IPS-NIHi7 (cell line): ENCODE data around the gene BRIX1.
A peak's percentile ranks its signal among the peaks of the same experiment; 100 is the strongest.
"Not testable (repeated sequence)": the region's sequence is repeated elsewhere in the genome, so short reads cannot be mapped to it uniquely, and the experiment has no call there.

ENCODE experiments used
- DNase-seq: peaks from one replicate; pipeline ENCODE4 v3.0.0; 2012; ENCODE audit warnings: mixed read lengths; ENCODE audit errors: extremely low spot score

The BRIX1 gene

DNA sequence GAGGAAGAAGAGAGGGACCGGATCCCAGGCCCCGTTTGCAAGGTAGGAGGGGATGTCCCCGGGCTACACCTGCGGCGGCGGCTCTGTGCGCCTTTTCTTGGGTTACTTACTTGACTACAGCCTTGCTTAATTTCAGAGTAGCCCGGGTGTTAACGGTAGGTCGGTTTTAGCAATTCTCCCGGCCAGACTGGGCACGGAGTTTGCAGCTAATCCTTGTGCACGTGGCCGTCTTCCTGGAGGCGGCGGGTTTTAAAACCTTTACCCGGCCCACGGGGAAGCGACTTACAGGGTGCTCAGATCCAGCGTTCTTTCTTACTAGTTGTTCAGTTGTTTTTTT, 313 bp downstream of the BRIX1 start:
- DNase-seq: no peak

DNA sequence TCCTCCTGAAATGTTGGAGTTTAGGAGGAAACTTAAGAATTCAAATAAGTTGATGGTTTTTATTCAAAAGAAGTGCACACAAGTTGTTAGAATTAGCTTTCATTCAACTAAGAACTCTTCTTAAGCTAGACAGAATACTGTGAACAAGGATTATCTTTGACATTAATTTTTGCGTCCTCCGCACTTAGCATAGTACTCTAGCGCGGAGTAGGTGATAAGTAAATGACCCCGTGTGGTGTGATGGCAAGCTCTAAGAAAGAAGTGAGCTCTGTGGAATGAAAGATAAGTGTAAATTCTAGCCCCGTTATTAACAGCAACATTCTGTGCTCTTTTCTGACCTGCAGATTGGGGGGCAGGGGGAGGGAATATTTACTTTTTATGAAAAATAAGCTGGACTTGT, 1.0 kb downstream of the BRIX1 start:
- DNase-seq: no peak

DNA sequence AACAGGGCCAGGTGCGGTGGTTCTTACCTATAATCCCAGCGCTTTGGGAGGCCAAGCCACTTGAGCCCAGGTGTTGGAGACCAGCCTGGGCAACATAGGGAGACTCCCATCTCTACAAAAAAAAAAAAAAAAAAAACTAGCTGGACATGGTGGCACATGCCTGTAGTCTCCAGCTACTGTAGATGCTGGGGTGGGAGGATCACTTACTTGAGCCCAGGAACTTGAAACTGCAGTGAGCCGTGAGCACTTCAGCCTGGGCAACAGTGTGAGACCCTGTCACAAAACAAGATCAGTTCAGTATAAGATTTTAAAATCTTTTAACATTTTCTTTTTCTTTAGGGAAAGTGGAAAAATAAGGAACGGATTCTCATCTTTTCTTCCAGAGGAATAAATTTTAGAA, 2.5 kb downstream of the BRIX1 start:
- no peak for DNase-seq

DNA sequence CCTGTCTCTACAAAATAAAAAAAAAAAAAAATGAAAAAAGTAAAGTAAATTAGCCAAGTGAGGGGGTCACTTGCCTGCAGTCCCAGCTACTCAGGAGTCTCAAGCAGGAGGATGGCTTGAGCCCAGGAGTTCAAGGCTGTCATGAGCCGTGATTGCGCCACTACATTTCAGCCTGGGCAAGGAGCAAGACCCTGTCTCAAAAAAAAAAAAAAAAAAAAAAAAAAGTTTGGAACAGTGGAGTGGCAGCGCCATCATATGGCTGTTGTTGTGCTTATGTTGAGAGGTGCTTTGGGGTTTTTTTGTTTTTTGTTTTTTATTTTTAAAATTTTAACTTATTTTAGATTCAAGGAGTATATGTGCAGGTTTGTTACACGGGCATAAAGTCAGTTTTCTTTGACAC, 3.6 kb downstream of the BRIX1 start:
- no peak for DNase-seq

DNA sequence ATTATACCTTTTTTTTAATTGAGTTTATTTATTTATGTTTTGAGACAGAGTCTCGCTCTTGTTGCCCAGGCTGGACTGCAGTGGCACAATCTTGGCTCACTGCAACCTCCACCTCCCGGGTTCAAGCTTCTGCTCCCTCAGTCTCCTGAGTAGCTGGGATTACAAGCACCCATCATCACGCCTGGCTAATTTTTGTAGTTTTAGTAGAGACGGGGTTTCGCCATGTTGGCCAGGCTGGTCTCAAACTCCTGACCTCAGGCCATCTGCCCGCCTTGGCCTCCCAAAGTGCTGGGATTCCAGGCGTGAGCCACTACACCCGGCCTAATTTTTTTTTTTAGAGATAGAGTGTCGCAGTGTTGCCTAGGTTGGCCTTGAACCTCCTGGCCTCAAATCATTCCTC, 7.7 kb downstream of the BRIX1 start:
- not testable (repeated sequence) for DNase-seq

DNA sequence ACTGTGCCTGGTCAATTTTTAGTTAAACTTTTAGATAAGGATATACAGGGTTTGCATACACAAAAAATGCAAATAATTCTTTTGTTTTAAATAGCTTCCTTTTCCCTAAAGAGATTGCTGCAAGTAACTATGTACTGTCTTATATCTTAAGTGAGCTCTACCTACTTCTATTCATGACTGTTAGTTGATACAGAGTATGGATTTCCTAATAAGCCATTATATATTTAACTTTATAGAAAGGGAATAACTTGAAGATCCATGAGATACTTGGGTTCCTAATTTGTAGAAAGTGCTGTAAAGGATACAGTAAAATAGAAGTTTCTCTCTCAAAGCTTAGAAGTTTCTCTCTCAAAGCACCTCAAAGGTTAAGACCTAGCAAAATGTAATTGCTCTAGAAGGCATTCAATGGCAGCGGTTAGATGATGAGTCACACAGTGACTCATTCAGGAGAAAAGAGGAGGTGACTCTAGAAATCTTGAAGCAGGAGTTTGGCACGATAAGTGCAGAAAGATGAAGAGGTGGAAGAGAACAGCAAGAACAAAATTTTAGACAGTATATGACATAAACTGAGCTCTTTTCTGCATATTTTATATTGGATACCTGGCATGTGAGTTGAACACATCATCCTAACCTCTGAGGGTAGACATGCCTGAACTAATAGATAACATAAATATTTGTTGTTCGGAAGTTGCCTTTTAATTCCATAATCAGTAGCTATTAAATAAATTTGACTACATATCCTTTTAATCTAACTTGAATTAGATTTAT, 8.4 kb downstream of the BRIX1 start:
- no peak for DNase-seq

DNA sequence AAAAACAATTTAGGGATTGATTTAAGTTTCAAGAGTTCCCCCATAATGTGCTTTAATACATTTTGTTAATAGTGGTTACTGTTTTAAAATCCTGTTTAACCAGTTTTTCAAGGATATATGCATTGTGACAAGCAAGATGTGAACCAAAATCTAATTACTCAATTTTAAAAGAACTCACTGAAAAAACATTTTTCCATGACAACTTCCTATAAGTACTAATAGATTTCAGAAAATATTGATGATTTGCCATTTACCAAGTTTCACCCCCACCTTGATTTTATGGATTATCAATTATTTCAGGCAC, 8.9 kb downstream of the BRIX1 start:
- DNase-seq: no peak

DNA sequence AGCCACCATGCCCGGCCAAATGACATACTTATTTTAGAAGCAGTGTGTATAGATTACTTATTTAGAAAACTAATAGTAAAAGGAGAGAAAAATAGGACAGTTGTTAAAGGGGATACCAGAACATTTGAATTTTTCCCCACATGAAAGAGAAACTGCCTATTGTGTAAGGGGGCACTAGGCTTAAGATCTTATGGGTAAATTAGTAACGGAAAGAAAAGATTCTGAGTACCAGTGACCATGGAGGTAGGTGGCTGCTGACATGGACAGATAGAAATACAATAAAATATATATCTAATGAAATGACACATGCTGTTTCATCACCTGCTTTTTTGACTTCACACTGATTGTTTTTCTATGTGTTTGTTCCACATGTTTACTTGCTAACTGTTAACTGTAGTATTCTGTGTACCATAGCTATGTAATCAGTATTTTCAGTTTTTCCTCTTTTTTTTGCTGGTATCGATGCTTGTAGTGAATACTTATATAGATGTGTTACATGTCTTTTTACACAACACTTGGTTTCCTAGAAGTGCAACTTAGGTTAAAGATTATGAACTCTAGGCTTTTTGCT, 10.9 kb downstream of the BRIX1 start:
- DNase-seq: no peak

DNA sequence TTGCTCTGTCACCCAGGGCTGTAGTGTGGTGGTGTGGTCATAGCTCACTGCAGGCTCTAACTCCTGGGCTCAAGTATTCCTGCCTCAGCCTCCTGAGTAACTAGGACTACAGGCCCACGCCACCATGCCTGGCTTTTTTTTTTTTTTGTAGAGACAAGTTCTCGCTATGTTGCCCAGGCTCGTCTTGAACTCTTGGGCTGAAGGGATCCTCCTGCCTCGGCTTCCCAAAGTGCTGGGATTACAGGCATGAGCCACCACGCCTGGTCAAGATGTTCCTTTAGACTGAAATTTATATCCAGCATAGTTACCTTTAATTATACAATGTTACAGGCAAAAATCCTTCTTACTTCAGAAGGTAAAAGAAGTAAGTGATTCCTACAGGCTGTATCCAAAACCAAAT, 12.3 kb downstream of the BRIX1 start:
- no peak for DNase-seq

DNA sequence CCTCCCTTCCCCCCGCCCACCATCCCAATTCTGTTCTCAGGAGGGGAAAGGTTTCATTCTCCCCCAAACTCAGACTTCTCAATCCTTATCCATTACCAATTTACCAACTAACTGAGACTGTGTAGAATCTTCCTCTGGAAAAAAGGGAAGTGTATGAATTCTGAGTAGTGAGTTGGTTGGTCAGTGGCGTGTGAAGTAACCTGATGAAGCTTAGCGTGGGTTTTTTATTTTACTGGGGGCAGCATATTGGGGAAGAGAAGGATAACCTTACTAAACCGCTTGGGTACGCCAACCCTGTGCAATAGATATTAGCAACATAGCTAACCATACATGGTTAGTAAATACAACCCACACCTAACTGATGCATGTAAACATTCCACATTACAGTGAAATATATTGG, 12.8 kb downstream of the BRIX1 start:
- DNase-seq: no peak

DNA sequence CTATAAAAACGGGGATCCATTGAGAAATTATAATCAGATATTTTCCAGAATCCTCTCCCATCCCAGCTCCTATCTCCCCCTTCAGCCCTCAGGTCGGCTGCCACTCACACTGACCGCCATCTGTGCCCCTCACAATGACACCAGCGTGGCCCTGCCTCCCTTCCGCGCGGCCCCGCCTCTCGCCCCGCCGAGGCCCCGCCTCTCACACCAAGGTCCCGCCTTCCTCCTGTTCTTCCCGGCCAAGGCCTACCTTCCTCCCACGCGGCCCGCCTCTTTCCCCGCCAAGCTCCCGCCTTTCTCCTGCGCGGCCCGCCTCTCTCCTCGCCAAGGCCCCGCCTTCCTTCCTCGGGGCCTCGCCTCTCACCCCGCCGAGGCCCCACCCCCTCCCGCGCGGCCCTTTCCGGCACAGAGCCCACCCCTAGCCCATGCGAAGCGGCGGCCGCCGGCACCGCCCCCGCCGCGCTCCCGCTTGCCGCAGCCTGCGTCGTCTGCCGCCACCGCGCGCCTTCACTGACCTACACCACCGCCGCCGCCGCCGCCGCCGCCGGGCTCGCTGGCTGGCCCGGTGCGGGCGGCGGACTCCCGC, 13.7 kb downstream of the BRIX1 start, which contains the start of gene DNAJC21:
Gene DNAJC21, plus strand, starts transcription at position 426 of the 586 bp plus-strand sequence. CDS start 261 bp downstream, outside the sequence.
- DNase-seq: peak; percentile 98

DNA sequence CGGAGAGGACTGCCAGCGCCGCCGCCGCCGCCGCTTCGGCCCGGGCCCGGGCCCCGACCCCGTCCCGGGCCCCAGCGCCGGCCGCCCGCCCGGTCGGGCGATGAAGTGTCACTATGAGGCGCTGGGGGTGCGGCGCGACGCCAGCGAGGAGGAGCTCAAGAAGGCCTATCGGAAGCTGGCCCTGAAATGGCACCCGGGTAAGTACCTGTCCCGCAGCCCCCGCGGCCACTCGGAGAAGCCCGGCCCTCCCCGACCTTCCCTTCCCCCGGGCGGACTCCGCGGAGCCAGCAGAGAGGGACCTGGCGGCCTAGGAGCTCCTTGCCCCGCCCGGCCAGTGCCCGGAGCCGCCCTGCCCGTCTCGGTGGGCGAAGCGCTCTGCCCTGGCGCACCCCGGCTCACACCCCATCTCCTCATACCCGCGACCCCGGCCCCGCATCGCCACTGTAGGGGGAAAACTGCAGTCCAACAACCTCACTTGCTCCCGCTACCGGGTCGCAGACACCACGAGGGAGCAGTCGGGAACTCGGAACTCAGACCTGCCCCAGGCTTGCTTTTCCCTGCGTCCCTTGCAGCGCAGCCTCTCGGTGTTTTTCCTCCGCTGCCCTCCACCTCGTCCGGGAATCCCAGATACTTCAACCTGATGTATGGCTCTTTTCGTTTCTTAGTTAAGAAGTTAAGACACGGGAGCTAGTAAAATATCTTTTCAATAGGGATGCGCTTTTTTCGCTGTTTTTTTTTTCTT, 14.4 kb downstream of the BRIX1 start:
- DNase-seq: peak; percentile 70

DNA sequence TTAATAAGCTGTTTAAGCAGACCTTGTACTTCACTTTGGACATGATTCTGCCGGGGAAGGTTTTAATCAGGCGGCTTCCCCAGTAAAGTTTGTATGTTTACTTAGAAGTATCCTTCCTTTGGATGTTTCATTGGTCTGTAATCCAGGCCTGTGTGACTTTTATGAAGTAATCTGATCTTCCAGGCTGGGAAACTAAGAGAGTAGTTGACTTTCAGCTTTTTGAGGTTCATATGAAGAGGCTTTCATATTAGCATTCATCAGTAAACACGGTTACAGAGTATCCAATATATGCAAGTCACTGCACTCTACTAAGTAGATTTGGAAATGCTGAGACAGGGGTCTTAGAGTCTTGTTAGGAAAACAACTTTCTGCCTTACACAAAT, 14.9 kb downstream of the BRIX1 start:
- no peak for DNase-seq

DNA sequence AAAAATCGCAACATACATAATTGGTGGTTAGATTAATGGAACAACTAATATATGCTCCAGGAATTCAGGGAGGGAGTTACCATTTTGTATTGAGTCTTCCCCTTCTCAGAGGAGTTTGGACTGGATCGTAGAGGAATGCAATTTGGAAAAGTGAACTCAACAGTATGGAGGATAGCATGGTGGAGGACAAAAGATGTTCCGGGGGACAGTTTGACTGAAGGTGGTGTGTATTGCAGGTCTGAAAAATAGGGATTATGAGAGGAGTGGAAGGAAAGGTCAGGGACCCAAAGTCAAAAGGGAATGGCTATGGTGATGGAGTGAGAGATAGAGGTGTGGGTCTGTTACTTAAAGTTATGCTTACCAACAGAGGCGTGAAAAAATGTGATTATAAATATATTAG, 15.4 kb downstream of the BRIX1 start:
- DNase-seq: no peak

DNA sequence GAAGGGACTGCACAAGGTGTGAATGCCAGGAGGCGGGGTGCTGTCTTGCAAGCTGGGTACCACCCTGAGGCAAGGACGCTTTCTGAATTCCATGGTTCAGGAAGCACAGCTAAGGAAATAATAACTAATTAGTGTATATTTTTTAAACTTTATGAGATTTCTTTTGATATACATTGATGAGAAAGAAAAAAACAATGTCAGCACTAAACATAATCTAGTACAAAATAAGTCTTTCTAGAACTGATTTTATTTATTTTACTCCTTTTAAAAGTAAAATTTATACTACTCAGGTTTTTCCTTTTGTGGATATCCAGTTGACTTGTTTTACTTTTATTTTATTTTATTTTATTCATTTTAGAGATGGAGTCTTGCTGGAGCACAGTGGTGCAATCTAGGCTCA, 17.4 kb downstream of the BRIX1 start:
- no peak for DNase-seq

DNA sequence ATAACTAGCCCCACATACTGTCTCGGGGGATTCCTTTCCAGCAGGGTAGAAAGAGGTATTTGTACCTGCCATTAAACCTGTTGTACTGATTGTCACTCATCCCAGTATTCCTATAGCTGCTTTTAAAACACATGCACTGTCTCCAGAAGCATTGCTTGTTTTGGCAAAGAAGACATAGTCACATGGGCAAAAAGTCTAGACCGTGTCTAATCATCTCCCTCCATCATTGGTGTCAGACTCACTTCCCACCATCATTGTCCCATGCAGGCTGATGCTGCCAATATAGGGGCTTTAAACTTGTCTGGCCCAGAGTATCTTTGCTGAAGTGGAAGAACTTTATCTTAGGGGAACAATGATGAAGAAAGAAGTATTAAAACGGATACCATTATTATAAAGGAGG, 26.4 kb downstream of the BRIX1 start:
- DNase-seq: no peak

DNA sequence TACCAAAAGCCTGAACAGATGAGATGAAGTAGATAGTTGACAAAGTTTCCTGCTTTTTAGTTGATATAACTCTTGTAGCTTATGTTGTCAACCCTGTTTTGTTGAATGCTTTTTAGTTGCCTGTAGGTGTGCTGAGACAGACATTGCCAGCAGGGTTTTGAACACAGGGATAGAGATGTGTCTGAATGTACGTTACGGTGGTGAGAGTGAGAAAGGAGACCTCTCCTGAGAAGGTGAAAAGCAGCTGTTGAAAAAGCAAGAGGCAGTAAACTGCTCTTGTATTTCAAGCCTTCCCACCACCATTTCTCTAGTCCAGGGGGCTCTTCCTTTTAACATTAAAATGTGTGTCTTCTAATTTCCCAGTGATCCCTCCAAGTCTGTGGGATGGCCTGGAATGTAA, 28.5 kb downstream of the BRIX1 start:
- no peak for DNase-seq

DNA sequence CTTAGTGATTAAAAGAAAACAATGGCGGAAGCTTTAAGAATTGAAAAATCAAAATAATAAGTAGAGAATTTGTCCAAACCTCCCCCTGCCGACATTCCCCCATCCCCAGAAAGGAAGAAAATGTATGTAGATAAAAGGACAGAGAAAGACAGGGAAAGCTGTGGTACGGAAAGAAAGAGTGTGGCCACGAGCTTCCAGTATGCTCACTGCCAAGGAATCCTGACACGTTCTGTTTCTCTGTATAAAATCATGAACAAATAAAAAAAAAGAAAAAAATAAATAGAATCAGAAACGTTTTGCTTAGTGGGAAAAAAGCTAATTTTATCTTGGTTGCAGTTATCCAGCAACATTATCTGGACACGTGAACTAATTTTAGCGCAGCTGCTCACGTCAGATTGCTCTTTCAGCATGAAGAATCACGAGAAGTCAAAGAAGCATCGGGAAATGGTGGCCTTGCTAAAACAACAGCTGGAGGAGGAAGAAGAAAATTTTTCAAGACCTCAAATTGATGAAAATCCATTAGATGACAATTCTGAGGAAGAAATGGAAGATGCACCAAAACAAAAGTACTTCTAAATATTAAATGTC, 29.0 kb downstream of the BRIX1 start:
- no peak for DNase-seq

DNA sequence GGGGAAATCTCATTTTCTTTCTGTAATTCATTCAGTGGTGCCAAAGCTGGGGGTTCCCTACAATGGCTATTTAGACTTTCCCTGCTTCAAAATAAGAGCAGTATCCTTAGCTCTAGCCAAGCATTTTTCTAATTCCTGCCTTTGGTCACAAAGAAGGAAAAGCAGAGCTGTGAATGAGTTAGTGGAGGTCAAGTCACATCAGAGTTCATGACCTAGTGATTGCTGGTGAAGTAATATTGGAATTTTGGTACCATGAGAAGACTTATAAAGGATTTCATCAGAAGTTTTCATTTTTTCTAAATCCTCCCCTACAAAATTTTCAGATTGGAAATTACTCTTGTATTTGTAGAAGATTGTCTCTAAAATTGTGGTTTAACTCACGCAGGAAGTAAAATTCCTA, 41.8 kb downstream of the BRIX1 start:
- DNase-seq: no peak

DNA sequence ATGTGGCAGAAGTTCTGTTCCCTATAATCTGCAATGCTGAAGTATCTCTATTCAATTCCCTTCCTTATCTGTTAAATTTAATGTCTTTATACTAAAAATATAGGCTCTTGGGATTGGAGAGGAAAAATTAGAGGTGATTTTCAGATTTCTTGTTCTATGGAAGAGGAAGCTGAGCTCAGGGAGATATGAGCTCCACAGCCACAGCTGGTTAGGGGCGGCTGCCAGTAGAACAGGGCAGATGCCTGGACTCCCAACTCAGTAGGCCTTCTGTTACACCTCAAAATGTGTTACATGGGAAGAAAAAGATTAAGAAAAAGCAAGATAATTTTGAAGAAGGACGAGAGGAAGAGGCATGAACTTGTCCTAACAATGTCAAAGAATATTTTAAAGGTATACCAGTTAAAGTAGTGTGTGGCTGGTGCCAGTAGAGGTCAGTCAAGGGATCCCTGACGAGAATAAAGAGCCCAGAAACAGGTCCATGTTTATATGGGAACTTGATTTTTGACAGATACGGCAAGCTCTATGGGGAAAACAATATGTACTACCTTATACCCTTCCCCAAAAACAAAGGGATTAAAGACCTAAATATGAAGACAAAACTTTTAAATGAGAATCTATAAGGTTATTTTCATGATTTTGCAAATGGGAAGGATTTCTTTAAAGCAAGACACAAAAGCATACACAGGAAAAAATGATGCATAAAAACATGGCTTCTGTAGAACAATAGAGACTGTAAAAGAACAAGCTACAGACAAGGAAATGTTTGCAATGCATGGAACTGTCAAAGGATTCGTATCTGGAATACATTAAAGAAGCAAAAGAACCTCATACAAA, 42.6 kb downstream of the BRIX1 start:
- peak; percentile 65 for DNase-seq

DNA sequence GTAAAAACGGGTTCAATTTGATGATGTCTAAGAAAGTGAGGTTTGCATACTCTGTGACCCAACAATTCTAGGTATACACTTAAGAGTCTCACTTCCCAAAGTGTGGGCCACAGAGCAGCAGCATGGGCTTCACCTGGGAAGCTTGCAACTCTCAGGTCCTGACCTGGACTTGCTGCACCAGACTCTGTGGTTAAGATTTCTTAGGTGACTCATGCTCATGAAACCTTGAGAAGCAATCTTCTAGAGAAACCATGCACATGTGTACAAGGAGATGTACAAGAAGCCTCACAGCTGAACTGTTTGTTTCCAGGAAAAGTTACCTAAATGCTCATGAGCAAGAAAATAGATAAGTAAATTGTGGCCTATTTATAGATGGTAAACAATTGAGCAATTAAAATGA, 43.8 kb downstream of the BRIX1 start:
- no peak for DNase-seq

DNA sequence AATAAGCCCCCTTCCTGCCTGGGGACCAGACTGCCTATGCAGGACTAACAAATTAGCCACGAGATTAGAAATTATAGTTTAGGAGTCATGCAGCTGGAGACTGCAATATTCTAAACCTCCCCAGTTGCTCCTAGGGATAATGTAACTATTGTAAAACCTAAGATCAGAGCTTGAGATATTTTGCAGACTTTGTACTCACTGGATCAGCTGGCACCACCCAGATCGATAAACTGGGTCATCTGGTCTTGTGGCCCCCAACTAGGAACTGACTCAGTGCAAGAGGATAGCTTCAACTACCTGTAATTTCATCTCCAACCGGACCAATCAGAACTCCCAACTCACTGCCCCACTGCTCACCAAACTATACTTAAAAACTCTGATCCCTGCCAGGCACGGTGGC, 52.0 kb downstream of the BRIX1 start:
- no peak for DNase-seq
